ENCODE data around the gene P3H2.

Gene P3H2

DNA sequence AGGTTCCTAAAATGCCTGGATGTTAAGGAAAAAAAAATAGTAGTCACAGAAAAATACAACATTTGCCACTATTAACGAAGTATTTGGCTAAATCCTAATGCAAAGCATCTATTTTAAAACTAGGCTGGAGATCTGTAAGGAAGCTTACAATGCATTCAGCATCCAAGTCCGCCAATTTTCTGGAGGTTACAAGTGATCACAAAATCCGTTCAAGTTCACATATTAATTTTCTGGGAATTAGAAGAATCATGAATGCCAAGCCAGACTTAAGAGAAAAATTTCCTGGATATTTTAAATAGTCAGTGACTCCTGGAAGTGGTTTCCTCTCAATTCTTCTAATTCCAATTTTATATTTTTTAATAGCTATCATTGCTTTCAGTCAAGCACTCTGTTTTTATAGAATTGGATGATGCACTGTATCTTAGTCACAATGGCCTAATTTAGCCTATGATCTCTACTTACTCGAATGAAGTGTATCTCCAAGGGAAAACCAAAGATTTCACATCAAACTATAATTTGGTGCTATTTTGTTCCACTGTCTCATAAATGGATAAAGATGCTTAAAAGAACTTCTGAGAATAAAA lies 60.4 kb downstream of the P3H2 start:
- no peak overlapping the region for H3K4me3 ChIP-seq (ENCODE audit: low read length)
- H3K4me1 ChIP-seq (ENCODE audit: control insufficient read depth, insufficient read depth, low read length), result peaks cover 6% of the 10 kb centered on the region
- no peaks in the 10 kb centered on the region for H3K36me3 ChIP-seq (ENCODE audit: control insufficient read depth, insufficient read depth, low read length)
- no peak overlapping the region for H3K9ac ChIP-seq (ENCODE audit: low read length)
- H3K27me3 ChIP-seq (ENCODE audit: control insufficient read depth, insufficient read depth, low read length), result no peaks in the 10 kb centered on the region
- no peaks in the 10 kb centered on the region for H3K9me3 ChIP-seq (ENCODE audit: control insufficient read depth, low read length)

DNA sequence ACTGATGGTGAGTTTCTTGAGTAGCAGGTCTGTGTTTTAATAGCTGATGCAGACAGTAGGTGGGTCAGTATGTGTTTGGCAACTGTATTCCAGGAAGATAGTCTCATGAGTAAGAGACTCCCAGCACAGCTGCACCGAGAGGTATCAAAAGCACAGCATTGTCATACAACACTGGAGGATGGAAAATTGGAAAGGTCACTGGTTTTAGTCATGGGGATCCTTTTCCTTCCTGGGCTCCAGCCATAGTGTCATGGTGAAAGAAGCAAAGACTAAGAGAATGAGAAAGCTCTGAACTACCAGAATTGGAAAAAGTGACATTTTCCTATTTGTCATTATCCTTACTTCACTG lies 61.5 kb downstream of the P3H2 start:
- Histone ChIP-seq H3K36me3 (ENCODE audit: control insufficient read depth, insufficient read depth, low read length) (no peaks in the 10 kb centered on the region), H3K9me3 (ENCODE audit: control insufficient read depth, low read length) (no peaks in the 10 kb centered on the region), H3K4me1 (ENCODE audit: control insufficient read depth, insufficient read depth, low read length) (no peaks in the 10 kb centered on the region), H3K4me3 (ENCODE audit: low read length) (no peak overlapping the region), H3K27me3 (ENCODE audit: control insufficient read depth, insufficient read depth, low read length) (no peaks in the 10 kb centered on the region), H3K9ac (ENCODE audit: low read length) (no peak overlapping the region)

DNA sequence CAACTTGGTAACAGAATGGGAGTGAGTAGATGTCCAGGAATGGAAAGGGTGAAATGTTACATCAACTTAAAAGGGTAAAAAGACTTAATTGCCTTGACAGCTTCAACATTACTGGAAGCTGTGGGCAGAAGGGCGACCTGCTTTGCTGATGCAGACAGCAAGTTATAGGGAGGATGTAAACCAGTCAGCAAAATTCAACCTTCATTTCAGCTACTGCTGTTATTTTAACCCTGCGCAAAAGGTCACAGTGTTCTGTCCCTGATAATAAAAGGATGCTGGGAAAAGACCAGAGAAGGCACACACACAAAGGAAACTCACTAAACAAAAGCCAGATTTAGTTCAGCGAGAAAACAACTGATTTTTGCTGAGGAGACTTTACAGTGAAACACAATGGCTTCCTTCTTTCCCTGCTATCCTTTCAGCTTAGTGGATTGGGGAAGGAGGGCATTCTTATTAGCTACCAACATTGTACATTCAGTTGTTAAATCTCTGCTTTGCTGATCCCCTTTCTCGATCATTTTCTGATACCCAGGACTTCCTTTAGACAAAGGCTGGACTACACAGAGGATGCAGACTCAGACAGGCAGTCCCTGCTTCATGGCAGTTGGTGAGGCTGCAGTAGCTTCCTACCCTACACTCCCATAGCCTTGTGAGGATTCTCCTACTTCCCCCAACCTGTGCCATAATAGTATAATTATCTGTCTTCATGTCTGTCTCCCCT lies 62.0 kb downstream of the P3H2 start:
- no peaks in the 10 kb centered on the region for H3K4me1 ChIP-seq (ENCODE audit: control insufficient read depth, insufficient read depth, low read length)
- no peak overlapping the region for H3K4me3 ChIP-seq (ENCODE audit: low read length)
- H3K36me3 ChIP-seq (ENCODE audit: control insufficient read depth, insufficient read depth, low read length), result no peaks in the 10 kb centered on the region
- H3K9me3 ChIP-seq (ENCODE audit: control insufficient read depth, low read length), result no peaks in the 10 kb centered on the region
- no peak overlapping the region for H3K9ac ChIP-seq (ENCODE audit: low read length)
- H3K27me3 ChIP-seq (ENCODE audit: control insufficient read depth, insufficient read depth, low read length), result no peaks in the 10 kb centered on the region

DNA sequence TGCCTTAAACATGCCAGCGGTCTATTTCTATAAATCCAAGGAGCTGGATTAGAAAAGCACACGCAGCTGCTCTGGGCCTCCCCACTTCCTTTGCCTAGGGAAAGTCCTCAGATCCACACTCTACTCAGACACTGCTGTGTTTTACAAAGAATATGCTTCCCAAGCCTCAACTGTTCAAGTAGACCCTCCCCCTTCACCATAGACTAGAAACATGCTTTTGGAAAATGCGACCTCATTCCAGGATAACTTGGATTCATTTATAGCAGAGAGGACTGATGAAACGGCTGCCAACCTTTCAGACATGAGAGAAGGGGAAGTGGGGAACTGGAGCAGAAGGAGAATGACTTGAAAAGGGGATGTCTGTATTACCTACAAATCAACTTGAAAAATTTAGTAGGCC lies 64.0 kb downstream of the P3H2 start:
- Histone ChIP-seq H3K9me3 (ENCODE audit: control insufficient read depth, low read length) (no peaks in the 10 kb centered on the region), H3K4me1 (ENCODE audit: control insufficient read depth, insufficient read depth, low read length) (no peaks in the 10 kb centered on the region), H3K36me3 (ENCODE audit: control insufficient read depth, insufficient read depth, low read length) (no peaks in the 10 kb centered on the region), H3K4me3 (ENCODE audit: low read length) (no peak overlapping the region), H3K27me3 (ENCODE audit: control insufficient read depth, insufficient read depth, low read length) (no peaks in the 10 kb centered on the region), H3K9ac (ENCODE audit: low read length) (no peak overlapping the region)

DNA sequence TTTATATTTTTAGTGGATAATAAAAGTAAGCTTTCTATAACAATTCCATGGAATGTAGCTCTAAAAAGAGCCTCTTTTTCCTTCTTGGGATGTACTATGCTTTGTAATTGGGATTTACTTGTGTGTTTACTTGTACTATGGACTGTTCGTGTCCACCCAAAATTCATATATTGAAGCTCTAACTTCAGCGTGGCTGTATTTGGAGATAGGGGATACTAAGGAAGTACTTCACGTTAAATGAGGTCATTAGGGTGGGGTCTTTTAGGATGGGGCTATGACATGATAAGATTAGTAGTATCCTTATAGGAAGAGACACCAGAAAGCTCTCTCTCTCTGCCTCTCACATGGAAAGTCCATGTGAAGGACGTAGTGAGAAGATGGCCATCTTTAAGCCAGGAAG lies 64.9 kb downstream of the P3H2 start:
- Histone ChIP-seq H3K4me3 (ENCODE audit: low read length) (no peak overlapping the region), H3K27me3 (ENCODE audit: control insufficient read depth, insufficient read depth, low read length) (no peaks in the 10 kb centered on the region), H3K9me3 (ENCODE audit: control insufficient read depth, low read length) (no peaks in the 10 kb centered on the region), H3K9ac (ENCODE audit: low read length) (no peak overlapping the region), H3K4me1 (ENCODE audit: control insufficient read depth, insufficient read depth, low read length) (no peaks in the 10 kb centered on the region), H3K36me3 (ENCODE audit: control insufficient read depth, insufficient read depth, low read length) (no peaks in the 10 kb centered on the region)

DNA sequence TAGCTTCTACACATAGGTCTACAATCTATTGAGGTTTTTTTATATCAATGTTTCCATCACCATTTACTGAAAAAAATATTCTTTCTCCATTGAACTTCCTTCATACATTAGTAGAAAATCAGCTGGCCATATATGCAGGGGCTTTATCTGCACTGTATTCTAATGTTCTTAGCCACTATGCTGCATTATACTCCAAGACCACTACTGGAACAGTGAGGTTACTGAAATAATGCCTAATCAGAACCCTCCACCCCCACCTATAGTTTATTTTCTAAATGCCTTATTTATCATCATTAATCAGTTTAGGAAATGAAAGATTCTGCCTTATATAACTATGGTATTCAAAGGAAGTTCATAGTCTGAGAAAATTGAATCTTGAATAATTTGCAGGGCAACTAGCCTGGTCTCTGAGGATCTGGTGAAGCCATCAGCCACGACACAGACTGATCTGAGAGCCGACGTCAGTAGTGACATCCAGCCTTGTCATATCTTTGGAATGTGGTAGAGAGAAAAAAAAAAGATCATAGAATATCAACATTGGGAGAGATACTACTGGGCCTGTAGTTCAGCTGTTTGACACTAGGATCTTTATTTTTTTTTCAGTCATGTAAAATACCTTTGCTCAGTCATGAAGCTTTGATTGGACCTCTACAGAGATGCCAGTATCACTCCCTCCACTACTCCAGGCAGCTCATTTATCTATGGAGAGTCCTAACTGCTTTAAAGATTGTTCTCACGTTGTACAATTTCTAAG lies 66.6 kb downstream of the P3H2 start:
- H3K4me3 ChIP-seq (ENCODE audit: low read length), result no peak overlapping the region
- H3K9me3 ChIP-seq (ENCODE audit: control insufficient read depth, low read length), result no peaks in the 10 kb centered on the region
- H3K36me3 ChIP-seq (ENCODE audit: control insufficient read depth, insufficient read depth, low read length), result no peaks in the 10 kb centered on the region

DNA sequence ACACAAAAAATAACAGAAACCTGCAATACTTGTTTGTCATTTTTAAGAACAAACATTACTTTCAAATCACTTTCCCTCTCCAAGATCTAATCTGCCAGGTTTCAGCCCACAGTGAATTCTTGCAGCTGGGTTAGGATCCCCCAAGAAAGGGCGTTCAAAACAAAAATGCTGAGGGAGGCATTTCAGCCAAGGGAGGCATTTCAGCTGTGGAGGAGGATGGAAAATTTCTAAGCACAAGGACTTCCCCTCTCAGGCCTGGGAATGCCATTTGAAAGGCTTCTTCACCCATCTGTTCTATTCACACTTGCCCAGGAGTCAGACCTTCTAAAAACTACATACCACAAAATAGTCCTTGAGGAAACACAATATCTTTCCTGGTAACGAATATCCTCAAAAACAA lies 69.1 kb downstream of the P3H2 start:
- H3K36me3 ChIP-seq (ENCODE audit: control insufficient read depth, insufficient read depth, low read length), result no peaks in the 10 kb centered on the region
- no peak overlapping the region for H3K9ac ChIP-seq (ENCODE audit: low read length)
- H3K4me3 ChIP-seq (ENCODE audit: low read length), result no peak overlapping the region
- no peaks in the 10 kb centered on the region for H3K4me1 ChIP-seq (ENCODE audit: control insufficient read depth, insufficient read depth, low read length)
- H3K27me3 ChIP-seq (ENCODE audit: control insufficient read depth, insufficient read depth, low read length), result no peaks in the 10 kb centered on the region
- H3K9me3 ChIP-seq (ENCODE audit: control insufficient read depth, low read length), result no peaks in the 10 kb centered on the region

More for the DNA sequence above, 66.6 kb downstream of the P3H2 start:
- no peaks in the 10 kb centered on the region for H3K27me3 ChIP-seq (ENCODE audit: control insufficient read depth, insufficient read depth, low read length)
- H3K9ac ChIP-seq (ENCODE audit: low read length), result no peak overlapping the region
- H3K4me1 ChIP-seq (ENCODE audit: control insufficient read depth, insufficient read depth, low read length), result no peaks in the 10 kb centered on the region

DNA sequence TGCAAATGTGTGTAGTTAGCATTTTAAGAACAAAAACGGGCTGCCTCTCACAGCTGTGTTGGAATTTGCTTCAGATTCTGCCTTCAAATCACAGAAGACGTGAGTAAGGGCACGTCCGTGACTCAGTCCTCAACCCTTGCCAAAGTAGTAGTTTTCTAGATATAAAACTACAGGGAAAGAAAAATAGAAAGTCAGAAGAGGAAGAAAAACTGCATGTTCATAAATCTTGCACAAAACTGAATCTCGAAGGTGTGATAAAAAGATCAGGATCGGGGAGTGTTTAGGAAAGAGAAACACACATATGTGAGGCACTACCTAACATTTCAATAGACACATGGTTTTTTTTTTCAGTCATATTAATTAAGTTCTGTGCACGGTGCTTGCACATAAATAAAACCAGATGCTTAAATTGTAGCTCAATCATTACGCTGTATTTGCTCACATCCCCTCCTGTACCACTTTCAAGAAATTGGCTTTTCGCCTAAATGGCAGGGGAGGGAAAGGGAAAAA lies 71.7 kb downstream of the P3H2 start:
- Histone ChIP-seq H3K4me1 (ENCODE audit: control insufficient read depth, insufficient read depth, low read length) (no peaks in the 10 kb centered on the region), H3K9ac (ENCODE audit: low read length) (no peak overlapping the region), H3K36me3 (ENCODE audit: control insufficient read depth, insufficient read depth, low read length) (no peaks in the 10 kb centered on the region), H3K4me3 (ENCODE audit: low read length) (no peak overlapping the region), H3K9me3 (ENCODE audit: control insufficient read depth, low read length) (no peaks in the 10 kb centered on the region), H3K27me3 (ENCODE audit: control insufficient read depth, insufficient read depth, low read length) (no peaks in the 10 kb centered on the region)

DNA sequence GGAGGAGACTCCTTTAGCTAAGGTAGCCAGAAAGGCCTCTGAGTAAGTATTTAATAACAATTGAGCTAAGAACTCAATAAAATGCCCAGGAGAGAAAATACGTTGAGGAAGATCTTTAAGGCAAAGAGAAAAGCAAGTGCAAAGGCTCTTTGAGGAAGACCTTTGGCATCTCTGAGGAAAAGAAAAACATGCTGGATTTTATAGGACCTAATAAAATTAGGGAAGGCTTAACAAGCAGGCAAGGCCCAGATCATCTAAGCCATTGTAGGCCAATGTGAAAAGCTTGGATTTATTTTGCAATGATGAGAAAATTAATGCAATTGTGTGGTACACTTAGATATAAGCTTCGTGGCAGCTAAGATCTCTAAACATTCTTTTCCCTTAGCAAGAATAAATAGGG lies 75.7 kb downstream of the P3H2 start:
- Histone ChIP-seq H3K4me1 (ENCODE audit: control insufficient read depth, insufficient read depth, low read length) (no peaks in the 10 kb centered on the region), H3K4me3 (ENCODE audit: low read length) (no peak overlapping the region), H3K9me3 (ENCODE audit: control insufficient read depth, low read length) (no peaks in the 10 kb centered on the region), H3K9ac (ENCODE audit: low read length) (no peak overlapping the region), H3K27me3 (ENCODE audit: control insufficient read depth, insufficient read depth, low read length) (no peaks in the 10 kb centered on the region), H3K36me3 (ENCODE audit: control insufficient read depth, insufficient read depth, low read length) (no peaks in the 10 kb centered on the region)

DNA sequence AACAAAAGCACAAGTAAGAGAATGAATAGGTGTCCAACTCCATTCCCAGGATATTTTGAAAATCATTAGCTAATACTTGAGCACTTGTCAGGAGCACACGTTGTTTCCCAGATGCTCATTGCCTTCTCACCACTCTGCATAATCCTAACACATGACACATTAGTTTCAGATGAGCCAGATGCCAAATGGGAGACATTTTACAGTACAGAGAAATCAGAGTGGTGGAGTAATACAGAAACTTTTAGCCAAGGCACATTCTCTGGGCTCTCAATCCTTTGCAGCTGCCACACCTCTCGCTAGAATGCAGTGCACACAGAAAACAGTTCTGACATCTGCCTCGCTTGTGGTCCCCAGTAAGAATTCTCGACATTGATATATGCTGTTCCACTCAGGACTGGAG lies 76.6 kb downstream of the P3H2 start:
- no peaks in the 10 kb centered on the region for H3K9me3 ChIP-seq (ENCODE audit: control insufficient read depth, low read length)
- no peaks in the 10 kb centered on the region for H3K36me3 ChIP-seq (ENCODE audit: control insufficient read depth, insufficient read depth, low read length)
- no peaks in the 10 kb centered on the region for H3K4me1 ChIP-seq (ENCODE audit: control insufficient read depth, insufficient read depth, low read length)
- no peak overlapping the region for H3K9ac ChIP-seq (ENCODE audit: low read length)
- H3K4me3 ChIP-seq (ENCODE audit: low read length), result no peak overlapping the region
- H3K27me3 ChIP-seq (ENCODE audit: control insufficient read depth, insufficient read depth, low read length), result no peaks in the 10 kb centered on the region

DNA sequence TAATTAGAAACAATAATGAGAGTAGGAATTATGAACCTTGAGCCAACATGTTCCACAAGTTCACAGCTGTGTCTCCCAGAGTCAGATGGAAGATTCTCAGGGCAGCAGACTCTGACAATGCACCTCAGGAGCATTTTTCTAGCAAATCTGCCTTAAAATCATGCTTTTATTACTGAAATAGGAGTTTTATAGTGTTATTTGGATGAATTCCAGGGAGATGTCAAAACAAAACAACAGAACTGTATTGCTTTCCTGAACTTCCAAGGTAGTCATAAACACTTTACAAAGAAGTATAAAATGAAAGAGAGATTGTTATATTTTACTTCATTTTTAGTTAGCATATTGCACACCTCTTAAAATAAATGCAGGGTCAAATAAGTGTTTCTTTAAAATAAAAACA lies 77.0 kb downstream of the P3H2 start:
- no peaks in the 10 kb centered on the region for H3K9me3 ChIP-seq (ENCODE audit: control insufficient read depth, low read length)
- no peaks in the 10 kb centered on the region for H3K4me1 ChIP-seq (ENCODE audit: control insufficient read depth, insufficient read depth, low read length)
- H3K36me3 ChIP-seq (ENCODE audit: control insufficient read depth, insufficient read depth, low read length), result no peaks in the 10 kb centered on the region

DNA sequence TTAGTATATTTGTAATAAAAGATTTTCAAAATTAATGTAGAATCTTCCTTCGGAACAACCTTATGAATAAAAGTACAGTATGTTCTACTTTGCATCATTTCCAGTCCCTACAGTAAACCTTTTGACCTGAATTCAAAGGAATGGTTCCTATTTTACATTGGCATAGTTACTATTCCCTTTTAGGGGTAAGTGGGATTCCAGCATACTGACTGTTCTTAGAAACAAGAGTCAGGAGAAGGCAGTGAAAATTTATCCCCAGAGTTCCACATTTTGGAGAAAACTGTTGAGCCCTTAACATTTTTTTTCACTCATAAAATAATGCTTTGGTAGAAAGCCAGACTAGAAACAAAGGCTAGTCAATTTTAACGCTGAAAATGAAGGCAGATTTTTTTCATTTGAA lies 78.1 kb downstream of the P3H2 start:
- Histone ChIP-seq H3K27me3 (ENCODE audit: control insufficient read depth, insufficient read depth, low read length) (no peaks in the 10 kb centered on the region), H3K36me3 (ENCODE audit: control insufficient read depth, insufficient read depth, low read length) (no peaks in the 10 kb centered on the region), H3K4me1 (ENCODE audit: control insufficient read depth, insufficient read depth, low read length) (no peaks in the 10 kb centered on the region), H3K9me3 (ENCODE audit: control insufficient read depth, low read length) (no peaks in the 10 kb centered on the region), H3K4me3 (ENCODE audit: low read length) (no peak overlapping the region), H3K9ac (ENCODE audit: low read length) (no peak overlapping the region)

More for the DNA sequence above, 77.0 kb downstream of the P3H2 start:
- no peak overlapping the region for H3K9ac ChIP-seq (ENCODE audit: low read length)
- no peaks in the 10 kb centered on the region for H3K27me3 ChIP-seq (ENCODE audit: control insufficient read depth, insufficient read depth, low read length)
- no peak overlapping the region for H3K4me3 ChIP-seq (ENCODE audit: low read length)

Measured in mucosa of stomach (tissue), 1 donor.